Adrenal gland (tissue), 5 donors: ENCODE data around the gene DHX30.

Source experiments
- POLR2A ChIP-seq, 2 donors: fragments of 450-650 bp; IDR thresholded peaks; one replicate each; pipeline ENCODE4 v1.6.1; 2017; ENCODE audit warnings: antibody characterized with exemption in 2 of 2, mild to moderate bottlenecking in 2 of 2, moderate library complexity in 1 of 2
- TF ChIP-seq, protein P1 (sequence below), 6 experiments: fragments of 450-650 bp in 4 of 6; fragments of 200-600 bp in 2 of 6; sonication (generic) in 1 of 6; IDR thresholded peaks; 1 replicate in 5 of 6; 2 replicates in 1 of 6; pipeline versions ENCODE4 v1.5.1 to v1.8.0; 2016 to 2021; ENCODE audit warnings: antibody characterized with exemption in 6 of 6, mild to moderate bottlenecking in 2 of 6, moderate library complexity in 1 of 6
- donor health status: DM: no; HTN: no; CAD: no.

GRCh38 chr3:47884603-47885002, 81.7 kb downstream of the DHX30 start:
- TF ChIP-seq POLR2A (IDR thresholded peaks at IDR 0.05): no peak
- TF ChIP-seq, protein P1, sequence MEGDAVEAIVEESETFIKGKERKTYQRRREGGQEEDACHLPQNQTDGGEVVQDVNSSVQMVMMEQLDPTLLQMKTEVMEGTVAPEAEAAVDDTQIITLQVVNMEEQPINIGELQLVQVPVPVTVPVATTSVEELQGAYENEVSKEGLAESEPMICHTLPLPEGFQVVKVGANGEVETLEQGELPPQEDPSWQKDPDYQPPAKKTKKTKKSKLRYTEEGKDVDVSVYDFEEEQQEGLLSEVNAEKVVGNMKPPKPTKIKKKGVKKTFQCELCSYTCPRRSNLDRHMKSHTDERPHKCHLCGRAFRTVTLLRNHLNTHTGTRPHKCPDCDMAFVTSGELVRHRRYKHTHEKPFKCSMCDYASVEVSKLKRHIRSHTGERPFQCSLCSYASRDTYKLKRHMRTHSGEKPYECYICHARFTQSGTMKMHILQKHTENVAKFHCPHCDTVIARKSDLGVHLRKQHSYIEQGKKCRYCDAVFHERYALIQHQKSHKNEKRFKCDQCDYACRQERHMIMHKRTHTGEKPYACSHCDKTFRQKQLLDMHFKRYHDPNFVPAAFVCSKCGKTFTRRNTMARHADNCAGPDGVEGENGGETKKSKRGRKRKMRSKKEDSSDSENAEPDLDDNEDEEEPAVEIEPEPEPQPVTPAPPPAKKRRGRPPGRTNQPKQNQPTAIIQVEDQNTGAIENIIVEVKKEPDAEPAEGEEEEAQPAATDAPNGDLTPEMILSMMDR (IDR thresholded peaks at IDR 0.05): no peak
